Activated naive CD8-positive, alpha-beta T cell treated with anti-CD3 and anti-CD28 coated beads for 36 hours (primary cell): ENCODE results near the gene SPINK6. TPM values are rescaled to one million over a fixed set of nuclear protein-coding genes. Genes with fewer than 3 reads are reported as not detected.
A peak's percentile ranks its signal among the peaks of the same experiment; 100 is the strongest.

Experiments used
- DNase-seq: peaks from one replicate; pipeline ENCODE4 v3.0.0; 2021
- H3K27ac Mint-ChIP-seq: one replicate; pipeline ENCODE4 v1.8.0; 2022; ENCODE audit warnings: mild to moderate bottlenecking, moderate library complexity, mixed read lengths
- H3K27me3 Mint-ChIP-seq: one replicate; pipeline ENCODE4 v1.8.0; 2022; ENCODE audit warnings: mild to moderate bottlenecking, mixed read lengths
- H3K36me3 Mint-ChIP-seq: one replicate; pipeline ENCODE4 v1.8.0; 2021; ENCODE audit warnings: mild to moderate bottlenecking, mixed read lengths
- H3K4me1 Mint-ChIP-seq: one replicate; pipeline ENCODE4 v1.8.0; 2021; ENCODE audit warnings: mixed read lengths
- H3K4me3 Mint-ChIP-seq: one replicate; pipeline ENCODE4 v1.8.0; 2022; ENCODE audit warnings: mild to moderate bottlenecking, moderate library complexity, mixed read lengths
- H3K9me3 Mint-ChIP-seq: one replicate; pipeline ENCODE4 v1.8.0; 2022; ENCODE audit warnings: mixed read lengths
- total RNA-seq, 2 experiments: library from RNA; stranded (reverse); gene quantifications; one replicate each; pipeline ENCODE4 v1.2.3, GENCODE V29; 2021

Gene SPINK6
- not detected for total RNA-seq

- H3K4me1 Mint-ChIP-seq, result no peaks in the 10 kb centered on the region
- H3K4me3 Mint-ChIP-seq, result no peak within 1 kb of the TSS
- no peaks in the 10 kb centered on the region for H3K9me3 Mint-ChIP-seq
- DNase-seq, result no peak
- H3K36me3 Mint-ChIP-seq, result no peaks in the 10 kb centered on the region
- H3K27me3 Mint-ChIP-seq, result peaks cover 39% of the 10 kb centered on the region
- no peak within 1 kb of the TSS for H3K27ac Mint-ChIP-seq
These were observed at the start of gene SPINK6 for GRCh38 chr5:148202531-148203203. Gene SPINK6 (plus strand): TSS chr5:148203042. CDS start chr5:148203097, 55 bp downstream.

- Mint-ChIP-seq H3K27me3 (no peaks in the 10 kb centered on the region), H3K36me3 (no peaks in the 10 kb centered on the region), H3K9me3 (peaks cover 4% of the 10 kb centered on the region), H3K4me1 (no peaks in the 10 kb centered on the region), H3K4me3 (no peak overlapping the region), H3K27ac (no peak overlapping the region)
- no peak for DNase-seq
These were observed 46.2 kb upstream of the SPINK6 start for GRCh38 chr5:148156609-148157008.

GRCh38 chr5:148162038-148162437, 40.8 kb upstream of the SPINK6 start:
- Mint-ChIP-seq H3K4me1 (no peaks in the 10 kb centered on the region), H3K36me3 (no peaks in the 10 kb centered on the region), H3K27ac (no peak overlapping the region), H3K4me3 (no peak overlapping the region), H3K27me3 (peaks cover 3% of the 10 kb centered on the region), H3K9me3 (no peaks in the 10 kb centered on the region)
- DNase-seq, result no peak

- Mint-ChIP-seq H3K27me3 (peaks cover 3% of the 10 kb centered on the region), H3K4me1 (no peaks in the 10 kb centered on the region), H3K36me3 (no peaks in the 10 kb centered on the region), H3K9me3 (no peaks in the 10 kb centered on the region), H3K27ac (no peak overlapping the region), H3K4me3 (no peak overlapping the region)
- no peak for DNase-seq
These were observed 39.5 kb upstream of the SPINK6 start for GRCh38 chr5:148163345-148163744.

- Mint-ChIP-seq H3K36me3 (no peaks in the 10 kb centered on the region), H3K27me3 (peaks cover 10% of the 10 kb centered on the region), H3K9me3 (no peaks in the 10 kb centered on the region), H3K4me3 (no peak overlapping the region), H3K27ac (no peak overlapping the region), H3K4me1 (no peaks in the 10 kb centered on the region)
- DNase-seq, result no peak
These were observed 36.1 kb upstream of the SPINK6 start for GRCh38 chr5:148166550-148167283.

- H3K27me3 Mint-ChIP-seq, result peaks cover 16% of the 10 kb centered on the region
- H3K9me3 Mint-ChIP-seq, result no peaks in the 10 kb centered on the region
- H3K4me1 Mint-ChIP-seq, result no peaks in the 10 kb centered on the region
These were observed 34.6 kb upstream of the SPINK6 start, which contains the start of gene SPINK14 for GRCh38 chr5:148168246-148168645. Gene SPINK14 (plus strand): TSS chr5:148168546. CDS start chr5:148169733, 1,187 bp downstream.

GRCh38 chr5:148172377-148172776, 30.5 kb upstream of the SPINK6 start:
- H3K4me3 Mint-ChIP-seq, result no peak overlapping the region
- no peaks in the 10 kb centered on the region for H3K4me1 Mint-ChIP-seq
- H3K36me3 Mint-ChIP-seq, result no peaks in the 10 kb centered on the region
- H3K9me3 Mint-ChIP-seq, result no peaks in the 10 kb centered on the region
- DNase-seq, result no peak
- peaks cover 16% of the 10 kb centered on the region for H3K27me3 Mint-ChIP-seq
- H3K27ac Mint-ChIP-seq, result no peak overlapping the region

More at GRCh38 chr5:148168246-148168645, 34.6 kb upstream of the SPINK6 start, which contains the start of gene SPINK14:
- Mint-ChIP-seq H3K27ac (no peak within 1 kb of the TSS), H3K36me3 (no peaks in the 10 kb centered on the region), H3K4me3 (no peak within 1 kb of the TSS)
- DNase-seq, result no peak

GRCh38 chr5:148176480-148176879, 26.4 kb upstream of the SPINK6 start:
- Mint-ChIP-seq H3K36me3 (no peaks in the 10 kb centered on the region), H3K4me1 (no peaks in the 10 kb centered on the region), H3K4me3 (no peak overlapping the region), H3K9me3 (no peaks in the 10 kb centered on the region), H3K27me3 (peaks cover 14% of the 10 kb centered on the region), H3K27ac (no peak overlapping the region)
- DNase-seq, result no peak

GRCh38 chr5:148177207-148177606, 25.6 kb upstream of the SPINK6 start:
- Mint-ChIP-seq H3K4me1 (no peaks in the 10 kb centered on the region), H3K4me3 (no peak overlapping the region), H3K27me3 (peaks cover 15% of the 10 kb centered on the region), H3K36me3 (no peaks in the 10 kb centered on the region), H3K27ac (no peak overlapping the region), H3K9me3 (no peaks in the 10 kb centered on the region)
- no peak for DNase-seq

GRCh38 chr5:148179234-148179824, 23.5 kb upstream of the SPINK6 start:
- H3K9me3 Mint-ChIP-seq, result no peaks in the 10 kb centered on the region
- H3K27ac Mint-ChIP-seq, result no peak overlapping the region
- no peaks in the 10 kb centered on the region for H3K36me3 Mint-ChIP-seq
- no peak for DNase-seq
- H3K4me3 Mint-ChIP-seq, result no peak overlapping the region
- peaks cover 19% of the 10 kb centered on the region for H3K27me3 Mint-ChIP-seq
- no peaks in the 10 kb centered on the region for H3K4me1 Mint-ChIP-seq

- Mint-ChIP-seq H3K9me3 (no peaks in the 10 kb centered on the region), H3K4me1 (peaks cover 14% of the 10 kb centered on the region), H3K27me3 (peaks cover 45% of the 10 kb centered on the region), H3K4me3 (no peak overlapping the region), H3K36me3 (no peaks in the 10 kb centered on the region), H3K27ac (no peak overlapping the region)
- peak; percentile 7 for DNase-seq
These were observed 16.4 kb upstream of the SPINK6 start for GRCh38 chr5:148186248-148187003.

- Mint-ChIP-seq H3K9me3 (no peaks in the 10 kb centered on the region), H3K36me3 (no peaks in the 10 kb centered on the region), H3K27me3 (peaks cover 26% of the 10 kb centered on the region), H3K27ac (no peak overlapping the region), H3K4me3 (no peak overlapping the region), H3K4me1 (peaks cover 11% of the 10 kb centered on the region)
- no peak for DNase-seq
These were observed 11.8 kb upstream of the SPINK6 start for GRCh38 chr5:148191010-148191409.

GRCh38 chr5:148193202-148193601, 9.6 kb upstream of the SPINK6 start:
- peaks cover 32% of the 10 kb centered on the region for H3K27me3 Mint-ChIP-seq
- no peak overlapping the region for H3K27ac Mint-ChIP-seq
- peaks cover 7% of the 10 kb centered on the region for H3K4me1 Mint-ChIP-seq
- no peak for DNase-seq
- no peak overlapping the region for H3K4me3 Mint-ChIP-seq
- no peaks in the 10 kb centered on the region for H3K9me3 Mint-ChIP-seq
- H3K36me3 Mint-ChIP-seq, result no peaks in the 10 kb centered on the region

GRCh38 chr5:148201151-148201550, 1.7 kb upstream of the SPINK6 start:
- no peak overlapping the region for H3K4me3 Mint-ChIP-seq
- DNase-seq, result no peak
- no peaks in the 10 kb centered on the region for H3K36me3 Mint-ChIP-seq
- no peaks in the 10 kb centered on the region for H3K9me3 Mint-ChIP-seq
- H3K27me3 Mint-ChIP-seq, result peaks cover 40% of the 10 kb centered on the region
- no peaks in the 10 kb centered on the region for H3K4me1 Mint-ChIP-seq
- no peak overlapping the region for H3K27ac Mint-ChIP-seq
